SH-SY5Y (cell line): ENCODE measurements around the gene SALL1.

Experiments
- GATA2 ChIP-seq: IDR thresholded peaks from 2 replicates; pipeline ENCODE4 v1.6.1; 2011; ENCODE audit warnings: mild to moderate bottlenecking, low read depth, low read length
- GATA3 ChIP-seq: IDR thresholded peaks from 2 replicates; pipeline ENCODE4 v1.6.1; 2011; ENCODE audit warnings: low read depth, mild to moderate bottlenecking, low read length, moderate library complexity

DNA sequence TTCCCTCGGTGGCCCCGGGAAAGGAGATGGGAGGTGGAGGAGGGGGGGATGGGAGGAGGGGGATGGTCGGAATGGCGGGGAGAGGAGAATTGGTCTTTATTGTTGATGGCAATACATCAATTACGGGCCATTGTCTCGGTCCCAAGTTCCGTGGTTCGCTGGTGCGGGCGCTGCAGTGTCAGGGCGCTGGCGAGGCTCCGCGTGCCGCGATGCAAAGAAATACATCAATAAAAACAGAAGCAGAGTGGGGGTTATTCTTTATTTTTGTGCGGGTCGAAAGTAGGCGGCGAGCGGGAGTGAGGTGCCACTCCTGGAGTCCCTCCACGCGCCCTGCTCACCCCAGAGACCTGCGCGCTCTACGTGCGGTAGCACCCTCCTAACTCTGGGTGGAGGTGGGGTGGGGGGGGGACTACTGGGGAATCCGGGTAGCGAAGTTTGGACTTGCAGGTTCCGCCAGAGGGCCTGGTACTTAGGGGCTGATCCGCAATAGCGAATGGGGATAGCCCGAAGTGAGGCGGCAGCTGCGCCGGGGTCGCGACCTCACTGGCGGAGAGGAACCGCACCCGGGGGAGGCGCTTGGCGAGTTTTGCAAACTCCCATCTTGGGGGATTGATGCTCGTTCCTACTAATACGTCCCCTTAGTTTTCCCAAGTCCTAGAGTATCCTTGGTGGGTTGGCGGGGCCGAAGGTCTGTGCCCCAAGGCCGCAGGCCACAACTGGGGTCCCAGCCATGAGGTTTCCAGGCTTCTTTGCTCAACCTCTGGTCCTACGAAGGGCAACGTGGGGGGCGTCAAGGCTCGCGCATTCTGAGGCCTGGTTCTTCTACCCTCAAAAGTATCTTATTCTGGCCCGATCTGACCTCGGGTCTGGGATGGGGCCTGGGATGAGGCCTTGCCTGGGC lies 3.5 kb upstream of the SALL1 start:
- no peak for TF ChIP-seq GATA2
- no peak for TF ChIP-seq GATA3
